ENCODE data around the gene IGF2R. TPM values are rescaled to one million over a fixed set of nuclear protein-coding genes. Genes with fewer than 3 reads are reported as not detected.

IGF2R gene
- total and polyA plus RNA-seq, 2 experiments from 2014 or later = 8.1 to 30.9 TPM

DNA sequence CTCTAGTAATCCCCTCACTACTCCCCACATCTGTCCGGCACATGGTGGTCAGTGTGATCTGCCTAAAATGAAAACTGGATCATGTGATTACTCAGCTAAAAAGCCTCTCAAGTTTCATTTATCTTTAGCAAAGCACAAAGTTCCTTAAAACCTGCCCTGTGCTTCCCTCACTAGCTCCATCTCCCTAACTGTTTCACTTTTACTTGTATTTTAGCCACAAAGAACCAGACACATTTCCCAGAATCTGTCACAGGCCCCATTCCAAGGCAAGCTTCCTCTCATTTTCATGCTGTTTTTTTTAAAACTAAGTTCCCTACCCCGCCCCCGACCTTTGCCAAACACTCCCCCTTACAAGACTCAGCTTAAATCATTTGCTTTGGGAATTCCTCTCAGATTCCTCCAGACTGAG is 8.9 kb upstream of the IGF2R start:
- H4K20me1 ChIP-seq (ENCODE audit: insufficient read depth) = no peaks in the 10 kb centered on the region
- TF ChIP-seq EZH2phosphoT487 (IDR thresholded peaks at IDR 0.05; ENCODE audit: insufficient read depth, low read depth) (no peak), EZH2 (IDR thresholded peaks at IDR 0.05; ENCODE audit: insufficient read depth, poor library complexity, severe bottlenecking) (no peak)
- peak overlapping the region; percentile 65; the same call in 1 of the 2 replicates for H2AFZ ChIP-seq
- DNase-seq = no peak
- H3K27ac ChIP-seq = no peak overlapping the region
- no peaks in the 10 kb centered on the region for H3K9me2 ChIP-seq (ENCODE audit: insufficient read depth)
- in situ Hi-C loops (cut with MboI) = no loop called here
- no peaks in the 10 kb centered on the region for H3K27me3 ChIP-seq (replicated peaks; ENCODE audit: insufficient read depth)
- H3K79me2 ChIP-seq (ENCODE audit: insufficient read depth) = no peaks in the 10 kb centered on the region
- H3K4me3 ChIP-seq = no peak overlapping the region
- no peak overlapping the region for H3K9ac ChIP-seq
- H3K36me3 ChIP-seq (ENCODE audit: low read depth) = no peaks in the 10 kb centered on the region
- WGBS, 2 experiments (ENCODE audit: low coverage in 1 of 2, low lambda C conversion rate in 2 of 2, missing lambda C conversion rate in 2 of 2) = 20 to 24% methylated on average over 3 of the region's 3 CpGs
- H3K4me2 ChIP-seq (ENCODE audit: unreplicated experiment) = no peak overlapping the region
- no peaks in the 10 kb centered on the region for H3K9me3 ChIP-seq (ENCODE audit: low read depth)
- peaks cover 15% of the 10 kb centered on the region for H3K4me1 ChIP-seq (ENCODE audit: insufficient read depth)
- H3F3A ChIP-seq (ENCODE audit: insufficient read depth) = peaks cover 4% of the 10 kb centered on the region; the same call in 1 of the 2 replicates

- peaks cover 4% of the 10 kb centered on the region; the same call in 1 of the 2 replicates for H3F3A ChIP-seq (ENCODE audit: insufficient read depth)
- H3K4me3 ChIP-seq = no peak overlapping the region
- WGBS, 2 experiments (ENCODE audit: low coverage in 1 of 2, low lambda C conversion rate in 2 of 2, missing lambda C conversion rate in 2 of 2) = 68 to 70% methylated on average over 6 of the region's 6 CpGs
- no peak overlapping the region for H3K4me2 ChIP-seq (ENCODE audit: unreplicated experiment)
- no peaks in the 10 kb centered on the region for H4K20me1 ChIP-seq (ENCODE audit: insufficient read depth)
- H3K9me3 ChIP-seq (ENCODE audit: low read depth) = no peaks in the 10 kb centered on the region
- H3K4me1 ChIP-seq (ENCODE audit: insufficient read depth) = peaks cover 15% of the 10 kb centered on the region
- H3K9ac ChIP-seq = no peak overlapping the region
- no peaks in the 10 kb centered on the region for H3K79me2 ChIP-seq (ENCODE audit: insufficient read depth)
- H3K36me3 ChIP-seq (ENCODE audit: low read depth) = no peaks in the 10 kb centered on the region
- H2AFZ ChIP-seq = 0 out of 2 replicates have a peak overlapping the region, but pooled peaks have one; percentile 65
- TF ChIP-seq EZH2 (IDR thresholded peaks at IDR 0.05; ENCODE audit: insufficient read depth, poor library complexity, severe bottlenecking) = no peak
- TF ChIP-seq EZH2phosphoT487 (IDR thresholded peaks at IDR 0.05; ENCODE audit: insufficient read depth, low read depth) = no peak
- no peak overlapping the region for H3K27ac ChIP-seq
- no peaks in the 10 kb centered on the region for H3K9me2 ChIP-seq (ENCODE audit: insufficient read depth)
- in situ Hi-C loops (cut with MboI) = no loop called here
- no peak for DNase-seq
- H3K27me3 ChIP-seq (replicated peaks; ENCODE audit: insufficient read depth) = no peaks in the 10 kb centered on the region
Observed at GRCh38 chr6:159960485-159960884, 8.4 kb upstream of the IGF2R start.

DNA sequence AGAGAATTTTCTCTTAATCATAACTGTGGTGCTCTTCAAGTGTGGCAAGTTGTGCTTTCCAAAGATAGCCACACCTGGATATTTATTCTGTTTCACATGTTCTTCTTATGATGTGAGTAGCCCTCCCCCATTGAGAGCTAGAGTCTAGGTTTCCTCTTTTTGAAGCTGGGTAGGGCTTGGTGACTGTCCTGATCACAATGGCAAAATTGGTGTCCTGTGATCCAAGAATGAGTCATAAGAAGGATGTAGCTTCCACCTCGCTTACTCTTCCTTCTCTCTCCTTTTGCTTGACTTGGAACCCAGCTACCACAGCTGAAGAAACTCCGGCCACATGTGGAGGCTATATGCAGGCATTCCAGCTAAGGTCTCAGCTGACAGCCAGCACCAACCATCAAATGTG is 7.4 kb upstream of the IGF2R start:
- Histone ChIP-seq H3K4me2 (ENCODE audit: unreplicated experiment) (no peak overlapping the region), H2AFZ (no peak overlapping the region), H3K4me1 (ENCODE audit: insufficient read depth) (peaks cover 15% of the 10 kb centered on the region), H3K9ac (no peak overlapping the region), H3K79me2 (ENCODE audit: insufficient read depth) (no peaks in the 10 kb centered on the region), H3F3A (ENCODE audit: insufficient read depth) (peaks cover 4% of the 10 kb centered on the region; the same call in 1 of the 2 replicates), H3K9me2 (ENCODE audit: insufficient read depth) (no peaks in the 10 kb centered on the region), H4K20me1 (ENCODE audit: insufficient read depth) (no peaks in the 10 kb centered on the region), H3K27me3 (replicated peaks; ENCODE audit: insufficient read depth) (no peaks in the 10 kb centered on the region), H3K9me3 (ENCODE audit: low read depth) (no peaks in the 10 kb centered on the region), H3K36me3 (ENCODE audit: low read depth) (no peaks in the 10 kb centered on the region), H3K27ac (no peak overlapping the region), H3K4me3 (no peak overlapping the region)
- in situ Hi-C loops (cut with MboI) = no loop called here
- 36 to 38% methylated on average over 2 of the region's 2 CpGs for WGBS, 2 experiments (ENCODE audit: low coverage in 1 of 2, low lambda C conversion rate in 2 of 2, missing lambda C conversion rate in 2 of 2)
- TF ChIP-seq EZH2phosphoT487 (IDR thresholded peaks at IDR 0.05; ENCODE audit: insufficient read depth, low read depth) = no peak
- no peak for TF ChIP-seq EZH2 (IDR thresholded peaks at IDR 0.05; ENCODE audit: insufficient read depth, poor library complexity, severe bottlenecking)
- DNase-seq = peak; percentile 58

GRCh38 chr6:159963111-159963510 is 5.8 kb upstream of the IGF2R start:
- H3K36me3 ChIP-seq (ENCODE audit: low read depth) = no peaks in the 10 kb centered on the region
- peaks cover 15% of the 10 kb centered on the region for H3K4me1 ChIP-seq (ENCODE audit: insufficient read depth)
- in situ Hi-C loops (cut with MboI) = no loop called here
- no peaks in the 10 kb centered on the region for H4K20me1 ChIP-seq (ENCODE audit: insufficient read depth)
- no peaks in the 10 kb centered on the region for H3K27me3 ChIP-seq (replicated peaks; ENCODE audit: insufficient read depth)
- H3K4me3 ChIP-seq = no peak overlapping the region
- no peaks in the 10 kb centered on the region for H3K79me2 ChIP-seq (ENCODE audit: insufficient read depth)
- no peak overlapping the region for H2AFZ ChIP-seq
- H3K9ac ChIP-seq = no peak overlapping the region
- H3K9me2 ChIP-seq (ENCODE audit: insufficient read depth) = no peaks in the 10 kb centered on the region
- H3F3A ChIP-seq (ENCODE audit: insufficient read depth) = peaks cover 8% of the 10 kb centered on the region
- TF ChIP-seq EZH2 (IDR thresholded peaks at IDR 0.05; ENCODE audit: insufficient read depth, poor library complexity, severe bottlenecking) = no peak
- no peak for TF ChIP-seq EZH2phosphoT487 (IDR thresholded peaks at IDR 0.05; ENCODE audit: insufficient read depth, low read depth)
- H3K4me2 ChIP-seq (ENCODE audit: unreplicated experiment) = no peak overlapping the region
- 77 to 81% methylated on average over 3 of the region's 3 CpGs for WGBS, 2 experiments (ENCODE audit: low coverage in 1 of 2, low lambda C conversion rate in 2 of 2, missing lambda C conversion rate in 2 of 2)
- no peak overlapping the region for H3K27ac ChIP-seq
- no peak for DNase-seq
- no peaks in the 10 kb centered on the region for H3K9me3 ChIP-seq (ENCODE audit: low read depth)

DNA sequence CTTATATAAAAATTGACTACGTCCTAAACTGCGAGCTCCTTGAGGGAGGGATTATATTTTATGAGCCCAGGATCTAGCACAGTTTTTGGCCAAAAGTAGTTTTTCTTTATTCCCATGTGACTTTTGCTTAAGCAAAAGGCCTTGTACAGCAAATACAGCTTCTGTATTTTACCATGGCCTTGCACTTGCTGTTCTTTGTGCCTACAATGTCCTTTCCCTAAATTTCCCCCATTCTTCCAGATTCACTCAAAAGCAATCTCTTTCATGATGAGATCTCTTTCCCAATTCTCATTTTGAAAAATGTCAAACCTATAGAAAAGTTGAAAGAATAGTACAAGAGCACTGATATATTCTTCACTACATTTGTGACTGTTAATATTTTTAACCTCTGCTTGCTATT is 4.8 kb upstream of the IGF2R start:
- Histone ChIP-seq H4K20me1 (ENCODE audit: insufficient read depth) (no peaks in the 10 kb centered on the region), H3K27me3 (replicated peaks; ENCODE audit: insufficient read depth) (no peaks in the 10 kb centered on the region), H3K4me1 (ENCODE audit: insufficient read depth) (peaks cover 15% of the 10 kb centered on the region), H3K9me3 (ENCODE audit: low read depth) (no peaks in the 10 kb centered on the region), H3F3A (ENCODE audit: insufficient read depth) (peaks cover 11% of the 10 kb centered on the region), H3K9ac (no peak overlapping the region), H3K79me2 (ENCODE audit: insufficient read depth) (no peaks in the 10 kb centered on the region), H3K9me2 (ENCODE audit: insufficient read depth) (no peaks in the 10 kb centered on the region), H3K4me2 (ENCODE audit: unreplicated experiment) (no peak overlapping the region), H3K4me3 (no peak overlapping the region), H3K27ac (no peak overlapping the region), H3K36me3 (ENCODE audit: low read depth) (no peaks in the 10 kb centered on the region), H2AFZ (no peak overlapping the region)
- DNase-seq = no peak
- in situ Hi-C loops (cut with MboI) = no loop called here
- 93 to 100% methylated on average over 2 of the region's 2 CpGs for whole genome bisulfite sequencing, 2 experiments (ENCODE audit: low coverage in 1 of 2, low lambda C conversion rate in 2 of 2, missing lambda C conversion rate in 2 of 2)
- TF ChIP-seq EZH2 (IDR thresholded peaks at IDR 0.05; ENCODE audit: insufficient read depth, poor library complexity, severe bottlenecking) (no peak), EZH2phosphoT487 (IDR thresholded peaks at IDR 0.05; ENCODE audit: insufficient read depth, low read depth) (no peak)
